HG03442 (cell line): ENCODE results near the gene LGI4.
"Not testable (repeated sequence)": the region's sequence is repeated elsewhere in the genome, so short reads cannot be mapped to it uniquely, and the experiment has no call there.

Experiments used
- ATAC-seq: cut with Tn5 transposase; IDR thresholded peaks from one replicate; pipeline ENCODE4 v1.9.1; 2021; ENCODE audit warnings: mild to moderate bottlenecking, moderate library complexity; ENCODE audit not compliant: unreplicated experiment

The LGI4 gene

DNA sequence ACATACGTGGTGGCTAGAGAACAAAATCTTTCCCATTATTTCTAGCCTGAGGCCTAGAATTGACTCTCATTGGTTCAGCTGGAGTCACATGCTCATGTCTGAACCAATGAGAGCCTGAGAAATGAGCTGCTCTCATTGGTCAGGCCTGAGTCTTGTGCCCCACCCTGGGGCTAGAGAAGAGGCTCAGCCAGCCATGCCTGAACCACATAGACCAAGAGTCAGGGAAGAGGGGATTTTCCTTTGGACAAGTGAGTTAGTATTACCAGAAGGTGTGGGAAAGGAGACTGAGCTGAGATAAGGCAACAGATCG is 26.5 kb upstream of the LGI4 start:
- ATAC-seq, result no peak

DNA sequence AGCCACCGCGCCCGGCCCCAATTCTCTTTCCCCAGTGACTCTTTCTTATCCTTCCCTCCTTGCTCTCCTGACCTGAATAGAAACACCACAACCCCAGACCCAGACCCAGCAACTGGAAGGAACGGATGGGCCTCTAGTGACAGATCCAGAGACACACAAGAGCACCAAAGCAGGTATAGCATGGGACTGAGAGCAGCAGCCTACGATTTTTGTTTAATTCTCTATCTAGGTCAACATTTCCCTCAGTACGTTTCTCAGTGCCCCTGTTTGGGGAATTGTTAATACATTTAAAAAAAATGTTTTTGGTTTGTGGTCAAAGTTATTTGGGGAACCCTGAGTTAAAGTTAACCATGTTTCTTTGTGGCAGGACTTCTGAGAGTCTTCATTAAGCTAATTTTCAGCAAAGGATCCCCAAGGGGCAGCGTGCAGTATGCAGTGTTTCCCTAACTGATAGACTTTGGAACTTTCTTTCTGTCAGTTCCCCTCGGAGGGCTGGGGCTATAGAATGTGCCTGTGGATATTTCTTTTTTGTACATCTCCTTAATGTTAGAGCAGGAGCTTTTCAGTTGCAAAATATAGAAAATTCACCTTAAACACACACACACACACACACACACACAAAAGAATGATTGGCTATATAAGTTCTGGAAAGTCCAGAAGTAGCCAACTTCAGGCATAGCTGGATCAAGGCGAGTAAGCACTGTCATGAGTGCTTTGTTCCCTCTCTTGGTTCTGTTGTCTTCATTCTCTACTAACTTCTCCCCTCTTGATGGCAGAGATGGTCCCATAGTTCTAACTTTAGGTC is 26.0 kb upstream of the LGI4 start:
- ATAC-seq, result no peak

DNA sequence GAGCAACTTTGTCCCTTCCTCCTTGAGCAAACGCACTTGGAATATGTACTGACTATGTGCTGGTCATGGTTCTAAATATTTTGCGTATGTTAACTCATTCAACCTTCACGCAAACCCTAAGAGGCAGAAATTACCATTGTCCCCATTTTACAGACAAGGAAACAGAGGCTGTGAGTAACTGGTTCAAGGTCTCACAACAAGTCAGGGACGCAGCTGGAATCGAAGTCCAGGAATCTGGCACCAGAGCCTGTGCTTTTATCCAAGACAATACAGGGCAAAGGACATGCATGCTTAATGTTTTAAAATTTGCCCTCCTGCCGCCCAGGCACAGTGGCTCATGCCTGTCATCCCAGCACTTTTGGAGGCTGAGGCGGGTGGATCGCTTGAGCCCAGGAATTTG is 24.7 kb upstream of the LGI4 start:
- no peak for ATAC-seq

DNA sequence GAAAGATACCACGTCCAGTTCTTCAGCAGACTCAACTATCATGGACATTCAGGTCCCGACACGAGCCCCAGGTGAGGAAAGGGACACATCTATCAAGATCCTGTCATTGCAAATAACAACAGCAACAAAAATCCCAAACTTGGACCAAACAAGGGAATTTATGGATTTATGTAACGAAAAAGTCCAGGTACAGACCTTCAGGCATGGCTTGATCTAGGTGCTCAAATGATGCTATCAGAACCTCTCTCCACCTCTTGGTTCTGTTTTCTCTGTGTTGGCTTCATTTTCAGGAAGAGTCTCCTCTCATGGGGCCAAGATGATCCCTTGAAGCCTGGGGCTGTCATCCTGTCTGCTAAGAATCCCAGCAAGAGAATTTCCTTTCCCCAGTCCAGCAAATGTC is 22.6 kb upstream of the LGI4 start:
- no peak for ATAC-seq

DNA sequence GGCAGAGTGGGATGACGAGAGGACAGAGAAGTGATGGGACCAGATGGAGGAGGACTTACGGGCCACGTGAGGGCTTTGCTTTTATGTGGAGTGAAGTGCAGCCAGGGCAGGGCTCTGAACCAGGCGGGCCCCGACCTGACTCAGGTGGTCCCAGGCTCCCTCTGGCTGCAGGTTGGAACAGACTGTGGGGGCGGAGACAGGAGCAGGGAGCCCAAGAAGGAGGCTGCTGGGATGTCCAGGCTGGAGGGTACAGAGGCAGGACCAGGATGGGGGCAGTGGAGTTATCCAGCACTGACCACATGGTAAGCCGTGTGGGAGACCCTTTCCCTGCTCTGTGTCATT is 21.8 kb upstream of the LGI4 start:
- ATAC-seq, result no peak

DNA sequence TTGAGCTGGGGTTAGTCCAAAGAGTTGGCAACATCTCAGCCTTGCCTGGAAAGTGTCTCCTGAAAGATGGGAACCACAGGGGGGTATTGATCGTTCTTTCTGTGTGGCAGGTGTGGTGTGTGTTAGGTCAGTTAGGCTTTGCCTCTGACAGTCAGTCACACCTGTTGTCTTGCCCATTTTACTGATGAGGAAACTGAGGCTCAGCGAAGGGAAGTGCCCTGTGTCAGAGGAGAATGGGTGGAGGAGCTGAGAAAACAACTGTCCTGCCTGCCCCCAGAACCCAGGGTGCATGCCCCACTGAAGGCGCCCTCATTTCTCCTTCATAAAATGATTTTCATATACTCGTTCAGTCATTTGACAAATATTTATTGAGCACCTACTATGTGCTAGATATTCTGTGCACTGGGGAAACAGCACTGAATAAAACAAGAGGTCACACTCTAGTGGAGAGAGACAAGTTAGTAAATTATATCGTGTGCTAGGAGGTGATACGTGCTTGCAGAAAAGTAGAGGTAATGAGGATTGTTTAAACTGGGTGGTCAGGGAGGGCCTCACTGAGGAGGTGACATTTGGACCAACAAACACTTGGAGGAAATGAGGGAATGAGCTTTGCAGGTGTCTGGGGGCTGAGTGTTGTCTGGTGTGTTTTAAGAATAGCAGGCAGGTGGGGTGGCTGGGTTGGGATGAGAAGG is 21.3 kb upstream of the LGI4 start:
- ATAC-seq, result no peak

DNA sequence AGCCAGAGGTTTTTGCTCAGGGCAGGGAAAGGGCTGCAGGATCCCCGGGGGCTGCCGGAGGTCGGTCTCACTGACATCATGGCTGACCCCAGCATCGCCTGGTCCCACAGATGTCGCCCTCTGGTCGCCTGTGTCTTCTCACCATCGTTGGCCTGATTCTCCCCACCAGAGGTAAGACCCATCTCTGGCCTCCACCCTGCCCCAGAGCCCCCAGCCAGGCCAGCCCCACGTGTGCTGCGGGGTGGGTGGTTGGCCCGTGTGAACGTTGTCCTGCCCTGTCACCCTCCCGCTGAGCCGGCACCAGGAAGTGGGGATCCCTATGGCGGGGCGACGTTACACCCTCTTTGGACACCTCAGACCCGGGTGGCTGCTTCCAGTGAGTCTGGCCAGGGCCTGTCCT is 20.6 kb upstream of the LGI4 start:
- ATAC-seq, result no peak

DNA sequence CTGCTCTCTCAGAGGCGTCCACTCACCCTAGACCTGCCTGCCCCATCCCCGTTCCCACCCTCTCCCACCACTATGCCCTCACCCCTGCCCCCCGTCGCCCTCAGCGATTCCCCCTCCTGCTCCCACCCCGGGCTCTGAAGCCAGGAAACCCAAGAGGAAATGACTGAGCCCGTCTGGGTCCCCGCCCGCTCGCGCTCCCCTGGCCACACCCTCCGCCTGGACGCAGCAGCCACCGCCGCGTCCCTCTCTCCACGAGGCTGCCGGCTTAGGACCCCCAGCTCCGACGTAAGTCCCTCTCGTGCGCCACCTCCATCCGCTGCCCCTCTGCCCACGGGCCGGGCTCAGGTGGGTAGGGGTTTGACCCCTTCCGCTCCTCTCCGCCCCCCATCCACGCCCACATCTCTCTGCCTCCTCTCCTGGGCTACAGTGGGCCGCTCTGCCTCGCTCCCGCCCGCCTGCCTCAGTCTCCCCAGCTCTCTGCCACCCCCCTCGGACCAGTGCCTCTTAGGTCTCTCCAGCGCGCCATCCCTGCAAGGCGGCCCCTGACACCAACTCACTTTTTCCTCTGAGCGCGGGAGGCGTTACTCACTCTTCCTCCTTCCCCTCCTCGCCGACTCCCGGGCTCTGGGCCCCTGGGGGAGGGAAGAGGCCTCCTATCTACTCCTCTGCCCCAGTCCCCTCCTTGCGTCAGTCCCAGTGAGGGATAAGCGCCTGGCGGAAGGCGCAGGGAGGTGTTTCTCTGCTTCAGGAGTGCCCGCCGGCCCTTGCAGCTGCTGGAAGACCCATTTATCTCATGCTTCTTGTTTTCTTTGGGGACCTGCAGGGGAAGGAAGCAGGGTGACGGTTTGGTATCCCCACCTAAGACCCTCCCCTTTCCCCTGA is 19.9 kb upstream of the LGI4 start, which contains the start of gene FXYD5:
FXYD5 (plus strand) TSS at position 211 of the 882 bp plus-strand sequence. CDS start 816 bp downstream, outside the sequence.
- ATAC-seq, result no peak

DNA sequence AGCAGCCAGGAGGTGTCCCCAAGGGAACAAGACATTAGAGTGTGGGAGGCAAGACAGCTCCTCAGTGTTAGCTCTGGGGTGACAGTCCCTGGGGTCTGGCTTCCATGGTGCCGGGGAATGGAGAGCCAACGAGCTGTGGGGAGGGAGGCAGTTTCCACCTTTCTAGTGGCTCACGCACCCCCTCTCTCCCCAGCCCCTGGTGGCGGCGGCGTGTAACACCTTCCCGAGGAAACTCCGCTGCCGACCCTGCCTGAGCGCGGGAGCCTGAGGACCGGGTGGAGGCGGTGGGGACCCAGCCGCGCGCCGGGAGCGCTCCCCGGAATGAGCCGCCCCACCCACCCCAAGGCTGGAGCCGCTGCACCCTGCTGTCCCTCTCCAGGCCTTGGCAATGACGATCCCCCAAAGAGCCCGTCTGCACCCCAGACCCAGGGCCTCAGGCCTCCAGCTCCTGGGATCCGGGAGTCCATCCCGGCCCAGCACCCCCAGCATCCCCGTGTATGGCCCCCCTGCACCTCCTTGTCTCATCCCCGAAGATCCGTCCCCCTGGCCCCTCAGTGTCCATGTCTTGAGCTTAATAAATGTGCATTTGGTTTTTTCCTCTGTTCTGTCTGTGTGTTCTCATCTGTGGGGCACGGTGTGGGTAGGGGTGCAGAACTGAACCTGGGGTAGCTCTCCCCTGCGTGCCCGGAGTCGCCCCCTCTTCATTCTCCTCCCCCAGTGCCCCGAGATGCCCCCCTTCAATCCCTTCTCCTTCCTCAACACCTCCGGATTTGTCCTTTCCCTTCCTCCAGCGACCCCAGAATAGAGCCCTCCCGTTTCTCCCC is 19.1 kb upstream of the LGI4 start:
- no peak for ATAC-seq

DNA sequence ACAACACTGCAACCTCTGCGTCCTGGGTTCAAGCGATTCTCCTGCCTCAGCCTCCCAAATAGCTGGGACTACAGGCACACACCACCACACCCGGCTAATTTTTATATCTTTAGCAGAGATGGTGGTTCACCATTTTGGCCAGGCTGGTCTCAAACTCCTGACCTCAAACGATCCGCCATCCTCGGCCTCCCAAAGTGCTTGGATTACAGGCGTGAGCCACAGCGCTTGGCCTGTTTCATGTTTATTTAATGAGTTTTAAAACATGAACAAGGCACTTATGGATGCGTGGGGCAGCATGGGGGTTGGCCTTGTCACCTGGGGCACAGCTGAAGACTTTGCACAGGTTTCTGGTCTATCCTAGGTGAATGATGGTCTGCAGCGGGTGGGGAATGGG is 18.3 kb upstream of the LGI4 start:
- ATAC-seq, result not testable (repeated sequence)

DNA sequence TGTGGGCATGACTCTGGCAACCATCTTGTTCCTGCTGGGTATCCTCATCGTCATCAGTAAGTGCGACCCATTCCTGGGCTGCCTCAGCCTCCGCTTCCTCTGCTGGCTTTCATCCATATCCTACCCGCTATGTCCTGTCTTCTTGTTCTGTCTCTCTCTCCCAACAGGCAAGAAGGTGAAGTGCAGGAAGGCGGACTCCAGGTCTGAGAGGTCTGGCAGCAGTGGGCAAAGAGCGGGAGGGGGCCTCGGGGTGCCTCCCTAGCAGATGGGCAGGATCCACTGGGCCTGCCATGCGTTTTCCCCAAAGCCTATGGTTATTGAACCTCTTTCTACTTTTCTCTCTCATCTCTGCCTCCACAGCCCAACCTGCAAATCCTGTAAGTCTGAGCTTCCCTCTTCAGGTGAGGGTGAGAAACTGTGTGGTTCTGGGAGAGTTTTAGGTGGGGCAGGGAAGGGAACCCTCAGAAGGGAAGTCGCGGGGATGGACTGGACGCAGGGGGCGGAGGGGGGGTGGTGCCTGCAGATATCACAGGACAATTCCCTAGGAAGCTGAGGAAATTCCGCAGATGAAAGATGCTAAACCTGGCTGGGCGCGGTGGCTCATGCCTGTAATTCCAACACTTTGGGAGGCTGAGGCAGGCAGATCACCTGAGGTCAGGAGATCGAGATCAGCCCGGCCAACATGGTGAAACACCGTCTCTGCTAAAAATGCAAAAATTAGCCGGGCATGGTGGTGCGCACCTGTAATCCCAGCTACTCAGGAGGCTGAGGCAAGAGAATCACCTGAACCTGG is 16.6 kb upstream of the LGI4 start:
- no peak for ATAC-seq

DNA sequence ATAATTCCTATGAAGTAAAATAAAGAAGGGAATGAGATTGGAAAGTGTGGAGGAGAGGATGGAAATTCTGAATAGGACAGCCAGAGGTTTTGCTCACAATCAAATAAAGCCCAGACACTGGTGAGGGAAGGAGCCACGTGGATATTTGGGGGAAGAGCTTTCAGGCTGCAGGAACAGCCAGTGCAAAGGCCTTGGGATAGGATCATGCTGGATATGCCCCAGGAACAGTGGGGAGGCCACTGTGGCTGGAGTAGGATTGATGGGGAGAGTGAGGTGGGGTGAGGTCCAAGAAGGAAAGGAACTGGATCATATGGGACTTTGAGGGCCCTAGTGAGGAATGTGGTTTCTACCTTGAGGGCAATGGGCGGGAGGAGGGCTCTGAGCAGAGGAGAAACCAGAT is 15.6 kb upstream of the LGI4 start:
- ATAC-seq, result no peak

DNA sequence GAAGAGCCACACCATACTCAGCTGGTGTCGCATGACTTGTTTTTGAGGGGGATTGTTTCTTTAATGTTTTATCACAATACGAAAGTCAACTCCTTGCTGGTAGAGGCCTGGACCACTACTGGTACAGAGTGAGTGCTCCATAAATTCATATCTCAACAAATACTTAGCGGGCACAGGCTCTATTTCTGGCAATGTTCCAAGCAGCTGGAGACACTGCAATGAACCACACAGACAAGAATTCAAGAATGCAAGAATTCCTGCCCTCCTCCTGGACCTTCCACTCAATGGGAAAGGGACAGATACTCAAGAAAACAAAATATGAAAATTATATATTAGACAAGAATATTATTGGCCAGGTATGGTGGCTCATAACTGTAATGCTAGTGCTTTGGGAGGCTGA is 14.6 kb upstream of the LGI4 start:
- no peak for ATAC-seq

DNA sequence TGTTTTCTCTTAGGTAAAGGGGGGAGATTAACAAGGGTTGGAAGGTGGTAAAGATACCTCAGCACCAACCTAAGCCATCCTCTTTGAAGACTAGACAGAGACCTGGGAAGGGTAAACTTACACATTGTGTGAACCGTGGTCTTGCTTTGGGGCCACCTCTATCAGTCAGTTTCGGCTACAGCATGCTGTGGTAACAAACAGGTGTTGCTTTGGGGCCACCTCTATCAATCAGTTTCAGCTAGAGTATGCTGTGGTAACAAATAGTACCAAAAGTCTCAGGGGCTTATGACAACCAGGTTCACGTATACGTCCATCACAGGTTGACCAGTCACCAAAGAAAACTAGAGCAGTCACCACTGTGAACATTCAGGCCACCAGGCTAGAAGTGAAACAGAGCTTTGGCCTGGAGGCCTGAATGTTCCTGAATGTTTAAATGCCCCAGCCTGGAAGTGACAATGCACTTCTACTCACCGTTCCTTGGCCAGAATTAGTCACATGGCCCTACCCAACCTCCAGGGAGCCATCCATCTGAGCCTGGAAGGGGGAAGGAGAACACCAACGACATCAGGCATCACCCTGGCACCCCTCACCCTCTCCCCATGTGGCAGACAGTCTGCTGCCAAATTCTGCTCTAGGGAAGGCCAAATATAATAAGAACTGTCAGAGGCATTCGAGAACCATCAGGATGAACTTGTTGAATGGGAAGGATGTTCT is 12.0 kb upstream of the LGI4 start:
- no peak for ATAC-seq

DNA sequence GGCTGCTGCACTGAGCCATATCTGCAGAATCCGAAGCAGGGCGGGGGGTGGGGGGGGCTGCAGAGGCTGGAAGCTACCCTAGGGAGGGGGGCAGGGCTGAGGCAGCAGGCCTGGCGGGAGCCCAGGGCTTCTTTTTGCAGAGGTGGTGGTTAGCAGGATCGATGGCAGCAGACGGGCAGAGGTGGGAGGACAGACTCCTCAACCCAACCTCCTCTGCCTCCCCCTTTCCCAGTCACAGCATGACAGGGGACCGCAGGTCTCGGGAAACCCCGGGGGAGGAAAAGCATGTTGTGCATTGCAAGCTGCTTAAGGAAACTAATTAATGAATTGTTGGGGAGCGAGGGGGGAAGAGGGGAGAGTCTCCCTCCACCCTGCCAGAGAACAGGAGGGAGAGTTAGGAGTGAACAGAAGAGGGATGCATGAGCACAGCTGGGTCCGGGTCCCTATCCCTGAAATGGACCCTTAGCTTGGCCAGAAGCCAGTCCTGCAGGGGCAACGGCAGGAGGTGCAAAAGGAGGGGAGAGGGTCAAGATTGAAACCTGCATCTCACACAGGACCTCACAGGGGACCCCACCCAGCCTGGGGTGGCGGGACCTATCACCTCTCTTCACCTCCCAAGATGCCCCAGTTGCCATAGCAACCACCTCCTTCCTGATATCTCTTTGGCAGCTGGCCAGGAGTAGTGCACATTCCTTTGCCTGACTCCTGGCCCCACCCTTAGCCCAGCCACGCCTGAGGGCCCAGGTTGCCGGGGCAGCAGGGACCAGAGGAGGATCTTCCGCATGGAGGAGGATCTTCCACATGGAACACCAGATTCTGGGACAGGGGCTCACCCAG is 10.0 kb upstream of the LGI4 start:
- ATAC-seq, result no peak

DNA sequence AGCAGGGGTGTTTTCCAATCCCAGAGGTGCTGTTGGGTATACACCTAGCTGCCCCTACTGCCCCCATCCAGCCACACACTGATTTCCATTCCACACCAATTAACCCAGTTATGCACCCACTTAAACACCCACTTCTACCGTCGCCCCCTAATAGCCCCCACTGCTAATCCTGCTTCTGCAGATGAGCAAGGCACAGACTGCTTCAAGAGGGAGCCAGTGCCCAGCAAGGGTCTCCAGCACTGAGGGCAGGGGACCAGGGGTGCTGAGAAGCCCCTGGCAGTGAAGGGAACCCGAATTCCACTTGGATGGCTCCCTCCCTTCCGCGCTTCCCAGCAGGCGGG is 9.4 kb upstream of the LGI4 start:
- ATAC-seq, result no peak

DNA sequence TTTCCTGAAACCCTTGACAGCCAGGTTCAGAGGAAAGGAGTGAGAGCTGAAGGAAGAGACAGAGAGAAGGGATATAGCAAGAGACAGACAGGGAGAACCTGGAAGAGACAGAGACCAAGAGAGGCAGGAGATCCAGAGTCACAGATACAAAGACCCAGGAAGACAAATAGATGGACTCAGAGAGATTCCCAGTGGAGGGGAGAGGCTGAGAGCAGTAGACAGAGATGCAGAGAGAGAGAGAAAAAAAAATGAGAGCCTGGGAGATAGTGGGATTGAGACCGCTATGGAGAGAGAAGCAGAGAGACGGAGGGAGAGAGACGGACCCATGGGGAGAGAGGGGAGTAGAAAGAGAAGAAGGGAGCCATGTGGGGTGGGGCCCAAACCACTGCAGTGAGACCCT is 9.0 kb upstream of the LGI4 start:
- no peak for ATAC-seq

DNA sequence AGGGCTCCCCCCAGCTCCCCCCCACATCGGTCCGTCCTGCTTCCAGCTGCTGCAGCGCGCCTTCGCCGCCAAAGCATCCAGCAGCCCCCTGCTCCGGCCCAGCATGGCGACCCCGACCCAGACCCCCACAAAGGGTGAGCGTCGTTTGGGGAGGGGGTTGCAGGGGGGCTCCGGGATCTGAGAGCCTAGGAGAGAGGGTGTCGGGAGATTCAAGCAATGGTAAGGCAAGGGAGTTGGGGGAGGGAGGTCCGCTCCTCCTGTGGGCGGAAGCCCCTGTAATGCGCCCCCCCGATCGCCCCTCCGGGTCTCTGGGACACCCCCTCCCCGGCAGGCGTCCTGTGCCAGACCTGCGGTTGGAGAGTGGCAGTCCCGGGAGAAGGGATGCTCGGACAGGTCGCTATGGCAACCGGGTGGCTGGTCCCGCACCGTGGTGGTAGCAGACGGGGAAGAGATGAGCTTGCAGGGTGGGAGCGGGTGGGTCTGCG is 8.4 kb upstream of the LGI4 start, which contains the start of gene FXYD7:
FXYD7 (plus strand) TSS at position 25 of the 485 bp plus-strand sequence; CDS start at position 104, 79 bp downstream.
- no peak for ATAC-seq
